ENCODE results near the gene CFAP221.

GRCh38 chr2:119693967-119694366 is 149.7 kb downstream of the CFAP221 start:
- TF ChIP-seq CTCF (IDR thresholded peaks at IDR 0.05) (no peak), POLR2A (IDR thresholded peaks at IDR 0.05) (no peak)

All from body of pancreas (tissue), 4 donors.